PC-9 (cell line): ENCODE results near the gene BRIP1.

Source experiments
- CTCF ChIP-seq: fragments of 200-600 bp; sonication (generic); conservative IDR thresholded peaks from 2 replicates; pipeline ENCODE4 v1.6.1; 2017; ENCODE audit warnings: mixed run types, antibody characterized with exemption, mild to moderate bottlenecking, moderate library complexity
- EZH2 ChIP-seq: fragments of 200-600 bp; sonication (generic); IDR thresholded peaks from 2 replicates; pipeline ENCODE4 v1.8.0; 2017; ENCODE audit warnings: antibody characterized with exemption, low read depth

- TF ChIP-seq CTCF, result no peak
- no peak for TF ChIP-seq EZH2
Observed at GRCh38 chr17:61757168-61757567, 106.2 kb downstream of the BRIP1 start.
